Cerebellar nuclear complex (tissue), 1 donor: ENCODE data around the gene CAMKK2.

Source experiments
- DNase-seq, 2 experiments: peaks; one replicate each; lab custom pipeline; 2025; lab: John Stamatoyannopoulos, UW

Gene CAMKK2

DNA sequence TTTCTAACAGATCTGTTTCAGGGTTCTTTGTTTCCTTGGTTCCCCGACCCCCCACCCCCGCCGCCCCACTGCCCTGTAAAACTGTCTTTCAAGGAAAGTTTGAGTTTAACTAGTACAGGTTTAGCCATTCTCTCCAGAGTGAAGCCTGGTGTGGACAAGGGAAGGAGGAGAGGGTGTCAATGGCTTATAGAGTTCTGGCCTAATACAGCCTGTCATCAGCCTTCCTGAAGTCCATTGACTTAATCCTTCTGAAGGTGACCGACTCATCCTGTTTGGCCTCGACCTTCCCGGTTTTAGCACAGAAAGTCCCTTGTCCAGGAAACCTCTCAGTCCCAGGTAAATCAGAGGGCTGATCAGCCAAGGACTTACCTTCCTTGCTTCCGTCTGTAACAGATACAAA is 97.6 kb downstream of the CAMKK2 start:
- DNase-seq, result no peak

DNA sequence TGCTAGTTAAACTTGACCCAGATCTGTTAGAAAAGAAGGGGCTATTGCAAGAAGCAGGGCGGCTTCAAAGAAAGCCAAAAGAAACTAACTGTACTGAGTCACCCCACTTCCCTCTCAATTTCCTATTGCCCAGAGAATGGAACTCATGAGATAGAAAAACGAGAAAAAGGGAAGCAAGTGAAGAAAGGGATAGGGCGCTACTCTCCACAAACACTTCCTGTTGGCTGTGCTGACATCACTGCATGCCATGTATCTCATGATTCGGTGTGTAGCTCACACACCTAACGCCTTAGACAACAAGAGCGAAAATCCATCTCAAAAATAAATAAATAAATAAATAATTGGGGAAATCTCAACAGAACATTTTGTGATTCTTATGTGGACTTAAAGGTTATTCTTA is 99.6 kb downstream of the CAMKK2 start:
- no peak for DNase-seq

DNA sequence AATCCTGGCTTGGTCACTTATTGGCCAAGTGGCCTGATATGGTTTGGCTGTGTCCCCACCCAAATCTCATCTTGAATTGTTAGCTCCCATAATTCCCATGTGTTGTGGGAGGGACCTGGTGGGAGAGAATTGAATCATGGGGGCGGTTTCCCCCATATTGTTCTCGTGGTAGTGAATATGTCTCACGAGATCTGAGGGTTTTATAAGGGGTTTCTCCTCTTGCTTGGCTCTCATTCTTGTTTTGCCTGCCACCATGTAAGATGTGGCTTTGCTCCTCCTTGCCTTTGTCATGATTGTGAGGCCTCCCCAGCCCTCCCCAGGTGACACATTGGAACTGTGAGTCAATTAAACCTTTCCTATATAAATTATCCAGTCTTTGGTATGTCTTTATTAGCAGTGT is 105.4 kb downstream of the CAMKK2 start:
- DNase-seq, result no peak

DNA sequence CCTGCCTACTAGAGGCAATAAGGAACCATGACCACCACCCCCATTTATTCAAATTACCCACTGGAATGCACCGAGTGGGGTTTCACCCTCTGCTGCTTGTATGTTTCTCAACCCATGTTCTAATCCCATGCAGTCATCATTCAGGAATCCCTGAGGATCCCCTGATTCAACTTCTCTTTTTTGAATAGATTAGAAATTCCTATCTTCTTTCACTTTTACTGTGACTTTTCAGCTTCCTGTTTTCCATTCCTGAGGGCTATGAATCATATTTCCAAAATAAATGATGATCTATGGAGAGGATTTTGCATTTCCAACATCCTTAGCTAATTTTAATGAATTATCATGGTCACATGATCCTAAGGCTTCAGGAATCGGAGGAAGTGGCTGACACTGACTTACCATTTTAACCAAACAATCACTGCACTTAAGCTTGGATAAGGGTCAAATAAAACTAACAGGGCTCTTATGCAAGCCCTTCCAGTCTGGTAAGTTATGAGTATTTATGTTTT is 105.9 kb downstream of the CAMKK2 start:
- DNase-seq, result no peak

DNA sequence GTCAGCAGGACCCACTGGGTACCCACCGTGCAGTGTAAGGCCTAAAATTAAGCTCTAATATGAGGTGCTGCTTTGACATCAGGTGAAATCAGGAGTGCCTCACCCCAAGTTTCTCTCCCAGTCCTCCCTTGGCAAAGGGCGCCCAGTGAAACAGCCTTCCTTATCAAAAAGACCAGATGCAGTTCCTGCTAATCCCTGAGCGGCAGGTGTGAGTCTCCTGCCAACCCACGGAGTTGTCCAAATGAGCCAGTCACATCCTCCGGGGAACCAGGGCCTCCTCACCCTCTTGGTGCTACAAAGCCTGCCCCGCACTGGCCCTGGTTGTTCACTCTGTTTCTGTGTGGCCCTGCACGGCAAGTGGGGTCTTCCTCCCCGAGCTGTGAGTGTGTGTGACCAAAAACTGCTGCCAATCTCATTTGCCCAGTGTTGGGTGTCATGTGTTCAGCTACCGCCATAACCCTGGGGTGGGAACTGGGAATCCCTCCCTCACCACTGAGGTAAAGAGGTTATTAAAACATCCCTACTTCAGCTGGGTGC is 106.8 kb downstream of the CAMKK2 start:
- no peak for DNase-seq

DNA sequence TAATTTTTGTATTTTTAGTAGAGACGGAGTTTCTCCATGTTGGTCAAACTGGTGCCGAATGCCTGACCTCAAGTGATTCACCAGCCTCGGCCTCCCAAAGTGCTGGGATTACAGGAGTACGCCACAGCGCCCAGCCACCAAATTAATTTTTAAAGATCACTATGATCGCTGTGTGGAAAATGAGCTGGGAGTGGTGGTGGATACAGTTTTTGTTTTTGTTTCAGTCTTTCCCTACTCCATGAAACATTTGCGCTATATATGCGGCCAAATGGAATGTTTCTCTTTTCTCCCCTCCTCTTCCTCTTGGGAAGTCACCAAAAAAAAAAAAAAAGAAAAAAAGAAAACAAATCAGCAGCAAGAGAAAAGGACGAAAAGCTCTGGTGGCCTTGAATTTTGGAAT is 107.4 kb downstream of the CAMKK2 start:
- DNase-seq, result no peak

DNA sequence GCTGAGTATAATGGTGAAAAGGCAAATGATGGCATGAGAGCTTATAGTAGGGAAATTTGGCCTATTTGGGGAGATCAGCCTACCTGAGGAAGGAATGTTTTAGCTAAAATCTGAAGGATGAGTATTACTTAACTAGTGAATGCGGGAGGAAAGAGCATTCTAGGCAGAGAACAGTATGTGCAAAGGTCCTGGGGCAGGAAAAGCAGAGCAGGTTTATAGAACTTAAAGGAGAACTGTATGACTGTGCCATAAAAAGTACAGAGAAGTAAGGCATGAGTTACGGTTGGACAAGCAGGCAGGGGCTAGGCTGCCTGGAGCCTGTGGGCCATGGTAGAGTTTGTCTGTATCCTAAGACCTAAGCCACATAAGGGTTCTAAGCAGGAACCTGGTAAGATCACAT is 108.3 kb downstream of the CAMKK2 start:
- no peak for DNase-seq
